ENCODE measurements around the gene LAMB3. TPM values are rescaled to one million over a fixed set of nuclear protein-coding genes. Genes with fewer than 3 reads are reported as not detected.

Gene LAMB3
- total RNA-seq, 3 donors from 2014 or later (not counting 1 experiment from before 2014, with no cell fraction given): 1.2 to 2.3 (median 1.4) TPM

GRCh38 chr1:209613400-209614150, 38.6 kb downstream of the LAMB3 start:
- H3K9me3 ChIP-seq (ENCODE audit: control insufficient read depth, insufficient read depth, low read length): no peaks in the 10 kb centered on the region
- no peaks in the 10 kb centered on the region for H3K36me3 ChIP-seq (ENCODE audit: control insufficient read depth, insufficient read depth, low read length)
- H3K27ac ChIP-seq (ENCODE audit: low read length): no peak overlapping the region
- Mint-ChIP-seq H3K36me3 (no peaks in the 10 kb centered on the region), H3K9me3 (no peaks in the 10 kb centered on the region), H3K27me3 (ENCODE audit: low read depth in 2 of 2) (no peaks in the 10 kb centered on the region), H3K27ac (no peak overlapping the region), H3K4me1 (peaks cover 1 to 2% of the 10 kb centered on the region in 2 donors), H3K4me3 (no peak overlapping the region)
- ATAC-seq (no peak), DNase-seq (no peak)
- H3K4me1 ChIP-seq (ENCODE audit: control insufficient read depth, insufficient read depth, low read length): no peaks in the 10 kb centered on the region
- no peak overlapping the region for H3K4me3 ChIP-seq (ENCODE audit: low read length)
- intact Hi-C loops (cut with micrococcal nuclease): no loop called here
- no peaks in the 10 kb centered on the region for H3K27me3 ChIP-seq (ENCODE audit: control insufficient read depth, insufficient read depth, low read length)
- 91% methylated on average over 3 of the region's 4 CpGs for WGBS (ENCODE audit: insufficient coverage)
- TF ChIP-seq CTCF (IDR thresholded peaks at IDR 0.05): no peak

DNA sequence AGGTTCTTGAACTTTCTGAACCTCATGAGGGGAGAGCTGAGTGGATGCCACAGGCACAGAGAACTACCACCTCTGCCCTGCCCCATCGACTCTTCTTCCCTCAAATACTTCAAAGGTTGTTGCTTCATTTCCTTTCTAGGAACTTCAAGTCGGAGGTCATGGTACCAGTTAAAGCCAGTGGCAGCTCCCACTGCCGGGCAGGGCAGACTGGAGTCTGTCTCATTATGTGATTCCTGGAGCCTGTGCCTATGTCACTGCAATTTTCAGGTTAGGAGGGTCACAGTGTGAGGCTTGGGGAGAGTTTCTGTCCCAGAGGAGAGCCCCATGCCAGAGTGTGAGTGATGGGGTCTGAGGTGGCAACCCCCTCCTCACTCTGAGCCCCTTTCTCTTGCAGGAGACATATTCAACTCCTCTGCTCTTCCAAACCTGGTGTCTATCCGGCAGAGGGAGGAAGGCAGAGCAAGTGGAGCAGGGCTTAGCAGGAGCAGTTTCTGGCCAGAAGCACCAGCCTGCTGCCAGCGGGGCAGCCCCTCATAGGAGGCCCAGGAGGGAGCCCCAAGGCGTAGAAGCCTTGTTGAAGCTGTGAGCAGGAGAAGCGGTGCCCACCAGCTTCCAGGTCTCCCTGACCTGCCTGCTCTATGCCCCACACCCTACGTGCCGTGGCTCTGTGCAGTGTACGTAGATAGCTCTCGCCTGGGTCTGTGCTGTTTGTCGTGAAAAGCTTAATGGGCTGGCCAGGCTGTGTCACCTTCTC, 39.4 kb downstream of the LAMB3 start:
- Mint-ChIP-seq H3K9me3 (no peaks in the 10 kb centered on the region), H3K27me3 (ENCODE audit: low read depth in 2 of 2) (no peaks in the 10 kb centered on the region), H3K27ac (no peak overlapping the region), H3K4me3 (no peak overlapping the region), H3K4me1 (no peaks in the 10 kb centered on the region), H3K36me3 (no peaks in the 10 kb centered on the region)
- Histone ChIP-seq H3K27ac (ENCODE audit: low read length) (no peak overlapping the region), H3K27me3 (ENCODE audit: control insufficient read depth, insufficient read depth, low read length) (no peaks in the 10 kb centered on the region), H3K4me3 (ENCODE audit: low read length) (no peak overlapping the region), H3K9me3 (ENCODE audit: control insufficient read depth, insufficient read depth, low read length) (no peaks in the 10 kb centered on the region), H3K36me3 (ENCODE audit: control insufficient read depth, insufficient read depth, low read length) (no peaks in the 10 kb centered on the region), H3K4me1 (ENCODE audit: control insufficient read depth, insufficient read depth, low read length) (no peaks in the 10 kb centered on the region)
- 81% methylated on average over 12 of the region's 12 CpGs for WGBS (ENCODE audit: insufficient coverage)
- ATAC-seq (no peak), DNase-seq (no peak)
- intact Hi-C loops (cut with micrococcal nuclease): no loop called here
- TF ChIP-seq CTCF (IDR thresholded peaks at IDR 0.05): no peak

DNA sequence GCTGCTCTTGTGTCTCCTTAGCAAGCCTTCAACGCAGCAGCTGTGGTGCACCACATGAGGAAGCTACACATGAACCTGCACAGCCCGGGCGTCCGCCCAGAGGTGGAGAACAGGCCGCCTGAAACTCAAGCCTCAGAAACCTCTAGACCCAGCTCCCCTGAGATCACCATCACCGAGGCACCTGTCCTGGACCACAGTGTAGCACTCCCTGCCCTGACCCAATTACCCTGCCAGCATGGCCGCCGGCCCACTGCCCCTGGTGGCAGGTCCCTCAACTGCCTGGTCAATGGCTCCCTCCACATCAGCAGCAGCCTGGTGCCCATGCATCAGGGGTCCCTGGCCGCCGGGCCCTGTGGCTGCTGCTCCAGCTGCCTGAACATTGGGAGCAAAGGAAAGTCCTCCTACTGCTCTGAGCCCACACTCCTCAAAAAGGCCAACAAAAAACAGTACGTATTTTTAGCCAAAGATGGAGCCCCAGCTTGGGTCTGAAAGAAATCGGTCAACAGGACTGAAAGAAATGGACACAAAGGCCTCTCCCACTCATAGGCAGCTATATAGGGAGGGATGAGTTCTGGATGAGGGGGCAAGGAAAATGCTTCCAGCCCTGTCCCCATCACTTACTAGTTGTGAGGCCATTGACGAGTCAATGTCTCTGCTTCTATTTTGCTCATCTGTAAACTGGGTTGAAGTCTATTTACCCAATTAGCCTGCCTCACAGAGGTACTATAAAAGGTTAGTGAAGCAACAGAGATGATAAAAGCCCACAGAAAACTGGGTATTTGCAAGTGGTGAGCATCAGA, 40.3 kb downstream of the LAMB3 start:
- H3K9me3 Mint-ChIP-seq: no peaks in the 10 kb centered on the region
- intact Hi-C loops (cut with micrococcal nuclease): no loop called here
- DNase-seq: no peak
- Histone ChIP-seq H3K27ac (ENCODE audit: low read length) (no peak overlapping the region), H3K27me3 (ENCODE audit: control insufficient read depth, insufficient read depth, low read length) (no peaks in the 10 kb centered on the region), H3K4me3 (ENCODE audit: low read length) (no peak overlapping the region), H3K36me3 (ENCODE audit: control insufficient read depth, insufficient read depth, low read length) (no peaks in the 10 kb centered on the region), H3K4me1 (ENCODE audit: control insufficient read depth, insufficient read depth, low read length) (no peaks in the 10 kb centered on the region), H3K9me3 (ENCODE audit: control insufficient read depth, insufficient read depth, low read length) (no peaks in the 10 kb centered on the region)
- no peak for TF ChIP-seq CTCF (IDR thresholded peaks at IDR 0.05)
- no peak overlapping the region for H3K27ac Mint-ChIP-seq
- no peak overlapping the region for H3K4me3 Mint-ChIP-seq
- no peaks in the 10 kb centered on the region for H3K27me3 Mint-ChIP-seq (ENCODE audit: low read depth in 2 of 2)
- 45% methylated on average over 13 of the region's 13 CpGs for WGBS (ENCODE audit: insufficient coverage)
- H3K36me3 Mint-ChIP-seq: no peaks in the 10 kb centered on the region
- no peaks in the 10 kb centered on the region for H3K4me1 Mint-ChIP-seq
- ATAC-seq: peak in 2 of 3 donors; percentile 18 to 68
